ENCODE measurements around the gene LYST.

LYST gene

GRCh38 chr1:235637756-235638534, 228.8 kb downstream of the LYST start:
- DNase-seq (ENCODE audit: low read depth), result no peak
- TF ChIP-seq, protein P1, sequence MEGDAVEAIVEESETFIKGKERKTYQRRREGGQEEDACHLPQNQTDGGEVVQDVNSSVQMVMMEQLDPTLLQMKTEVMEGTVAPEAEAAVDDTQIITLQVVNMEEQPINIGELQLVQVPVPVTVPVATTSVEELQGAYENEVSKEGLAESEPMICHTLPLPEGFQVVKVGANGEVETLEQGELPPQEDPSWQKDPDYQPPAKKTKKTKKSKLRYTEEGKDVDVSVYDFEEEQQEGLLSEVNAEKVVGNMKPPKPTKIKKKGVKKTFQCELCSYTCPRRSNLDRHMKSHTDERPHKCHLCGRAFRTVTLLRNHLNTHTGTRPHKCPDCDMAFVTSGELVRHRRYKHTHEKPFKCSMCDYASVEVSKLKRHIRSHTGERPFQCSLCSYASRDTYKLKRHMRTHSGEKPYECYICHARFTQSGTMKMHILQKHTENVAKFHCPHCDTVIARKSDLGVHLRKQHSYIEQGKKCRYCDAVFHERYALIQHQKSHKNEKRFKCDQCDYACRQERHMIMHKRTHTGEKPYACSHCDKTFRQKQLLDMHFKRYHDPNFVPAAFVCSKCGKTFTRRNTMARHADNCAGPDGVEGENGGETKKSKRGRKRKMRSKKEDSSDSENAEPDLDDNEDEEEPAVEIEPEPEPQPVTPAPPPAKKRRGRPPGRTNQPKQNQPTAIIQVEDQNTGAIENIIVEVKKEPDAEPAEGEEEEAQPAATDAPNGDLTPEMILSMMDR (IDR thresholded peaks at IDR 0.05; ENCODE audit: control insufficient read depth, insufficient read depth, low read depth, low read length, missing control alignments), result no peak
- H3K4me3 ChIP-seq (ENCODE audit: control insufficient read depth, low read depth, low read length), result no peak overlapping the region

- TF ChIP-seq, protein P1 (IDR thresholded peaks at IDR 0.05; ENCODE audit: control insufficient read depth, insufficient read depth, low read depth, low read length, missing control alignments), result no peak
- no peak for DNase-seq (ENCODE audit: low read depth)
- H3K4me3 ChIP-seq (ENCODE audit: control insufficient read depth, low read depth, low read length), result no peak overlapping the region
These were observed 230.6 kb downstream of the LYST start for GRCh38 chr1:235635938-235636662.

DNA sequence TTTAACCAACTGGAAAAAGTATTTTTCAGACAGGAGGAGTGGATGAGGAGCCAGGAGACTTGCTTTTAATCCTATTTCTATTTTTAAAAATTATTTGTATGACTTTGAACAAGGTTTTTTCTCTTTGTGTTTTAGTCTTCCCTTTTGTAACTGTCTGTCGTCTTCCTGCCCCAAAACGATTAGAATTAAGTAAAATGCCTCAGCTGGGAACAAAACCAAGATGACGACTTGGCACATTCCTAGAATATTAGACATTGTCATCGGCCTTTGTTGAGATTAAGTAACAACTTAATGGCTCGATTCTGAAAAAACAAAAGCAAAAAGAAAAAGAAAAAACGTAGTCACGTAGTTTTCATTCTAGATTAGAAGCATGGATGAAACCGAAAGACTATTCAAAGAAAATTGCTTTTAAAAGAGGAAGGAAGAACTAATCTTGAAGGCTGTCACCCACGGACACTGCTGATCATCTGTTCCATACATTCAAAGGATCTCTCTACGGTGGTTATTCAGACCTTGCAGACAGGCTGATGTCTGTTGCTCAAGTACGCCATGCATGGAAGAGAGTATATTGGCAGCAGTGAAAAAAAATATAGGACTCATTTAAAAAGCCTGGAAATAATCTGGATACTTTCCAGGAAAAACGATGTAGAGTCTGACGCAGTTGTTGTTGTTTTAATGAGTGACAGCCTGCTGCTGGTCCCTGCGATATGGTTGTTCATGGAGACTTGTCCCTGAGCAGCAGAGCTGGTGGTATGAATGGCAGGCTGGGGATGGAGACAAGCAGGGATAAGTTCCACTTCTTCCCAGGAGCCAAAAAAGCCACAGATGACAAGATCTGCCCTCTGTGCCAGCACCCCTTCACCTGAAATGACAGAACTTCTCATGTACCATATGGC, 234.0 kb downstream of the LYST start:
- peak overlapping the region; percentile 8 for H3K4me3 ChIP-seq (ENCODE audit: control insufficient read depth, low read depth, low read length)
- peak; percentile 14 for DNase-seq (ENCODE audit: low read depth)
- TF ChIP-seq, protein P1 (IDR thresholded peaks at IDR 0.05; ENCODE audit: control insufficient read depth, insufficient read depth, low read depth, low read length, missing control alignments), result no peak

GRCh38 chr1:235631816-235632215, 234.9 kb downstream of the LYST start:
- no peak overlapping the region for H3K4me3 ChIP-seq (ENCODE audit: control insufficient read depth, low read depth, low read length)
- TF ChIP-seq, protein P1 (IDR thresholded peaks at IDR 0.05; ENCODE audit: control insufficient read depth, insufficient read depth, low read depth, low read length, missing control alignments), result no peak
- no peak for DNase-seq (ENCODE audit: low read depth)

DNA sequence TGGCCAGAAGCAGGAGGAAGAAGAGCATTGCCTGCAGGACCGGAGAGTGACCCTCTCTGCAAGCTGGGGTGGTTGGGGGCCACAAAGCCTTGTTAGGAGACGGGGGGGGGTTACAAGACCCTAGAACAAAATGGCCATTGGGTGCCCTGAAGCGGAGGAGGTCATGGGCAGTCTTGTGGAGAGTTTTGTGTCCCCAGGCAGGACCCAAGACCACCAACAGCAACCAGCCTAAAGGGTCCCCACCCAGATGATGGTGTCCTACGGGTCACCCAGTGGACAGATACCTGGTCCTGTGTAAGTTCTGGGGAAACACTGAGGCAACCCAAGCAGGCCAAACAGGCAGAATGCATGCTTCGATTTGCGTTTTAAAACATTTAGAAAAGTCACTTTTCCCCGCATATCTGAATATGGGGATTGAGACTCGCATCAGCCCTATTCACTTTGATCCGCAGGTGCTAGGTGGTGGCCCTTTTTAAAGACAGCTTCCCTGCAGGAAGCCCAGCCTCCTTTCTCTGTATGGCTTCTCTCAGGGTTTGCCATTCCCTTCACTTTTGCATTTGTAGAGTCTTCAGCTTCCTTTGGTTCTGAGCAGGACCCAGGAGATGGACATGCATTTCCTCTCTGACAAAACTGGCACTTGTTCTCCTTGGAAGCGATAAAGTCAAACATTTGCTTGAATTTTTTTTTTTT, 238.2 kb downstream of the LYST start:
- TF ChIP-seq, protein P1 (IDR thresholded peaks at IDR 0.05; ENCODE audit: control insufficient read depth, insufficient read depth, low read depth, low read length, missing control alignments), result no peak
- DNase-seq (ENCODE audit: low read depth), result no peak
- no peak overlapping the region for H3K4me3 ChIP-seq (ENCODE audit: control insufficient read depth, low read depth, low read length)

DNA sequence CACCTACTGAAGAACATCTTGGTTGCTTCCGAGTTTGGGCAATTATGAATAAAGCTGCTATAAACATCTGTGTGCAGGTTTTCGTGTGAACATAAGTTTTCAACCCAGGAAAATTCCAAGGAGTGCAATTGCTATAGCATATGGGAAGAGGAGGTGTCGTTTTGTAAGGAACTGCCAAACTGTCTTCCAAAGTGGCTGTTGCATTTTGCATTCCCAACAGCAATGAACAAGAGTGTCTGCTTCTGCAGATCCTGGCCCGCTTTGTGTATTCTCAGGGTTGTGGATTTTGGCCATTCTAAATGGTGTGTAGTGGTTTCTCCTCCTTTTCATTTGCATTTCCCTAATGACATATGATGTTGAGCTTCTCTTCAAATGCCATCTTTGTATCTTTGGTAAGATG, 240.9 kb downstream of the LYST start:
- no peak for DNase-seq (ENCODE audit: low read depth)
- H3K4me3 ChIP-seq (ENCODE audit: control insufficient read depth, low read depth, low read length), result no peak overlapping the region
- TF ChIP-seq, protein P1 (IDR thresholded peaks at IDR 0.05; ENCODE audit: control insufficient read depth, insufficient read depth, low read depth, low read length, missing control alignments), result no peak
